Vagina (tissue), 2 donors: ENCODE measurements around the gene GSTO2. TPM values are rescaled to one million over a fixed set of nuclear protein-coding genes. Genes with fewer than 3 reads are reported as not detected.

ENCODE experiments used
- DNase-seq, 2 donors: peaks; one replicate each; pipeline ENCODE4 v3.0.0-alpha.2; 2017; ENCODE audit errors: extremely low spot score in 2 of 2
- H3K27ac ChIP-seq: fragments of 200-600 bp; sonication (generic); one replicate; pipeline ENCODE4 v1.5.1; 2019
- H3K27me3 ChIP-seq: fragments of 200-600 bp; sonication (generic); one replicate; pipeline ENCODE4 v1.5.1; 2019
- H3K36me3 ChIP-seq, 2 donors: fragments of 200-600 bp; sonication (generic); one replicate each; pipeline ENCODE4 v1.5.1; 2017 to 2019
- H3K4me1 ChIP-seq: fragments of 200-600 bp; sonication (generic); one replicate; pipeline ENCODE4 v1.5.1; 2019
- H3K4me3 ChIP-seq, 2 donors: fragments of 200-600 bp; sonication (generic); 1 replicate in 1 of 2; 2 replicates in 1 of 2; pipeline ENCODE4 v1.5.1; 2016 to 2019
- H3K9me3 ChIP-seq: fragments of 200-600 bp; sonication (generic); one replicate; pipeline ENCODE4 v1.5.1; 2019
- POLR2A ChIP-seq, 2 donors: fragments of 450-650 bp; IDR thresholded peaks; one replicate each; pipeline ENCODE4 v1.6.1; 2017; ENCODE audit warnings: antibody characterized with exemption in 2 of 2, mild to moderate bottlenecking in 2 of 2, moderate library complexity in 2 of 2
- POLR2AphosphoS5 ChIP-seq, 2 donors: sonication (generic); formaldehyde crosslinking; IDR thresholded peaks; one replicate each; pipeline ENCODE4 v1.9.0; 2017; ENCODE audit warnings: antibody characterized with exemption in 2 of 2, mild to moderate bottlenecking in 2 of 2, low read depth in 1 of 2; ENCODE audit not compliant: insufficient read depth in 1 of 2
- intact Hi-C: fragments of 100-400 bp; cut with DNase I; formaldehyde crosslinking; loops from one replicate; pipeline ENCODE4 v1.15.1; 2023
- total RNA-seq: library from RNA; depleted of rRNA; stranded (reverse); fragments of >200 nt; gene quantifications from one replicate; pipeline ENCODE4 v1.2.3, GENCODE V29; 2016
- TF ChIP-seq, protein P1 (sequence below), 3 experiments: fragments of 450-650 bp in 2 of 3; fragments of 200-600 bp in 1 of 3; sonication (generic) in 1 of 3; IDR thresholded peaks; one replicate each; pipeline ENCODE4 v1.5.1; 2017 to 2019; ENCODE audit warnings: antibody characterized with exemption in 3 of 3, mild to moderate bottlenecking in 2 of 3, moderate library complexity in 2 of 3

GSTO2 gene
- total RNA-seq, 1 donor from 2014 or later, result 13.8 TPM

DNA sequence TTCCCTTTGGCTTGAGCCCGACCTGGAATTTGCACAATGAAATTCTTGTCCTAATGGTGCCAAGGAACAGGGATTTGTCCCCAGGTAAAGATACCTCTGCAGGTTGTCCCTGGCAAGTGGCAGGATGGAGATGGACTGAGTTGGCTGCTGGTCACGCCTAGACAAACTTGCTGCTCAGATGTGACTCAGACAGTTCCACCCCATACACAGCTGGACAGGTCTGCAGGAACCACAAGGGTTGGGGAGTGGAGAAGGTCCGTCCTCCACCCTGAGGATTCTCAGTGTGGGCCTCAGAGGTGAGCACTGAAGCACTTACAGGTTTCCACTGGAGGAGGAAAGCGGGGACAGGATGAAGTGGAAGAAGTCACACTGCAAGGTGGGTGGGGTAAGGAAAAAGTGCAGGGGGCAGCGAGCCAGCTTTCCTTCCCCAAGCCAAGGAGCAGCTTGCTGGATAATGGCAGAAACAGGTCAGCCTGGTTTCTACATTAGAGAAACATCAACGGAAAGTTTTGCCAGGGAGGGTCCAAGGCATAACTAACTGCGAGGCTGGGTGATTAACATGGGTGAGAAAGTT lies 48.8 kb downstream of the GSTO2 start:
- Histone ChIP-seq H3K4me3 (no peak overlapping the region), H3K27ac (peak overlapping the region; percentile 96), H3K36me3 (peaks cover 0 to 25% of the 10 kb centered on the region in 2 donors), H3K27me3 (no peaks in the 10 kb centered on the region), H3K4me1 (peaks cover 70% of the 10 kb centered on the region), H3K9me3 (no peaks in the 10 kb centered on the region)
- TF ChIP-seq, protein P1, sequence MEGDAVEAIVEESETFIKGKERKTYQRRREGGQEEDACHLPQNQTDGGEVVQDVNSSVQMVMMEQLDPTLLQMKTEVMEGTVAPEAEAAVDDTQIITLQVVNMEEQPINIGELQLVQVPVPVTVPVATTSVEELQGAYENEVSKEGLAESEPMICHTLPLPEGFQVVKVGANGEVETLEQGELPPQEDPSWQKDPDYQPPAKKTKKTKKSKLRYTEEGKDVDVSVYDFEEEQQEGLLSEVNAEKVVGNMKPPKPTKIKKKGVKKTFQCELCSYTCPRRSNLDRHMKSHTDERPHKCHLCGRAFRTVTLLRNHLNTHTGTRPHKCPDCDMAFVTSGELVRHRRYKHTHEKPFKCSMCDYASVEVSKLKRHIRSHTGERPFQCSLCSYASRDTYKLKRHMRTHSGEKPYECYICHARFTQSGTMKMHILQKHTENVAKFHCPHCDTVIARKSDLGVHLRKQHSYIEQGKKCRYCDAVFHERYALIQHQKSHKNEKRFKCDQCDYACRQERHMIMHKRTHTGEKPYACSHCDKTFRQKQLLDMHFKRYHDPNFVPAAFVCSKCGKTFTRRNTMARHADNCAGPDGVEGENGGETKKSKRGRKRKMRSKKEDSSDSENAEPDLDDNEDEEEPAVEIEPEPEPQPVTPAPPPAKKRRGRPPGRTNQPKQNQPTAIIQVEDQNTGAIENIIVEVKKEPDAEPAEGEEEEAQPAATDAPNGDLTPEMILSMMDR (IDR thresholded peaks at IDR 0.05), result no peak
- no peak for TF ChIP-seq POLR2A (IDR thresholded peaks at IDR 0.05)
- no peak for TF ChIP-seq POLR2AphosphoS5 (IDR thresholded peaks at IDR 0.05; ENCODE audit: insufficient read depth in 1 of 2, low read depth in 1 of 2)
- intact Hi-C loops, result no loop called here
- no peak for DNase-seq

GRCh38 chr10:104318326-104318725 lies 49.3 kb downstream of the GSTO2 start:
- H3K27ac ChIP-seq, result peak overlapping the region; percentile 96
- no peak for DNase-seq
- H3K36me3 ChIP-seq, result peaks cover 0 to 20% of the 10 kb centered on the region in 2 donors
- peaks cover 75% of the 10 kb centered on the region for H3K4me1 ChIP-seq
- no peaks in the 10 kb centered on the region for H3K9me3 ChIP-seq
- H3K4me3 ChIP-seq, result no peak overlapping the region
- no peaks in the 10 kb centered on the region for H3K27me3 ChIP-seq
- intact Hi-C loops, result no loop called here
- TF ChIP-seq POLR2A (IDR thresholded peaks at IDR 0.05) (no peak), POLR2AphosphoS5 (IDR thresholded peaks at IDR 0.05; ENCODE audit: insufficient read depth in 1 of 2, low read depth in 1 of 2) (no peak)
- TF ChIP-seq, protein P1 (IDR thresholded peaks at IDR 0.05), result no peak

DNA sequence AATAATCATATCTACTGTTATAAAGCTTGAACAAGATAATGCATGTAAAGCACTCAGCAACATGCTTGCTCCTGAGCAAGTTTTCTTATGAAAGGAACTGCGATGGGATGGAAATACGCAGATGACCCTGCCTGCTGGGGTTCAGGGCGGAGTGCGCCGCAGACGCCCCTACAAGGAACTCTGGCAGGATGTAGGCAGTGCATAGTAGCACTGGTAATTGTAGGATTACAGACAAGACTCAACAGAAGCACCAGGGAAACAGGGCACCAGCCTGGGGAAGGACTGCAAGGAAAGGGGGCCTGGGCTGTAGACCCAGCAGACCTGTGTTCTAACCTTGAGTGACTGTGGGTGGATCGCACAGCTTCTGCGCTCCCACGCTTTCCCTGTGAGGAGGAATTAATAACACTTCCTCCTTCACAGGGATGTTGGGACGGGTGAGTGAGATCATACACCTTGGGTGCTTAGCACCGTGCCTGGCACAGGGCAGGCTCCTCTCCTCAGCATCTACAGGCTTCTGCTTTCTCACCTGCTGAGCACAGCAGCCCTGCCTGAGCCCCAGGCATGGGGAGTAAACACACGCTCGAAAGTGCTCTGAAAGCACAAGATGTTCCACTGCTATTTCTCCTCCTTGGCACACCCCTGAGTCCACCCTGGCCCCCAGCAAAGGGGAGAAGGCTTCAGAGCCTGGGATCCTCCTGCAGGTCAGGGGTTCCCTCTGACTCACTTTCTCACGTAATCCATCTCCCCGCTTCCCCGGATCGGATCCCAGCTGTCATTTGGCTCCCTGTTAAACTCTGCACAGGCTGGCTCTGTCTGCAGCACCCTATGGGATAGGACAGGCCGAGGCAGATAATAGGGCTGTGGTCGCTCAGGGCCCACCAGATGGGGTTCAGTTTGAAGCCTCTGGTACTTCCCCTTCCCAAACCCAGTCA lies 50.1 kb downstream of the GSTO2 start:
- H3K4me3 ChIP-seq, result no peak overlapping the region
- H3K4me1 ChIP-seq, result peaks cover 82% of the 10 kb centered on the region
- no peak for DNase-seq
- no peaks in the 10 kb centered on the region for H3K9me3 ChIP-seq
- no peak for TF ChIP-seq POLR2A (IDR thresholded peaks at IDR 0.05)
- TF ChIP-seq POLR2AphosphoS5 (IDR thresholded peaks at IDR 0.05; ENCODE audit: insufficient read depth in 1 of 2, low read depth in 1 of 2), result peak; percentile 85
- H3K27ac ChIP-seq, result peak overlapping the region; percentile 96
- peaks cover 0 to 12% of the 10 kb centered on the region in 2 donors for H3K36me3 ChIP-seq
- intact Hi-C loops, result no loop called here
- no peaks in the 10 kb centered on the region for H3K27me3 ChIP-seq

DNA sequence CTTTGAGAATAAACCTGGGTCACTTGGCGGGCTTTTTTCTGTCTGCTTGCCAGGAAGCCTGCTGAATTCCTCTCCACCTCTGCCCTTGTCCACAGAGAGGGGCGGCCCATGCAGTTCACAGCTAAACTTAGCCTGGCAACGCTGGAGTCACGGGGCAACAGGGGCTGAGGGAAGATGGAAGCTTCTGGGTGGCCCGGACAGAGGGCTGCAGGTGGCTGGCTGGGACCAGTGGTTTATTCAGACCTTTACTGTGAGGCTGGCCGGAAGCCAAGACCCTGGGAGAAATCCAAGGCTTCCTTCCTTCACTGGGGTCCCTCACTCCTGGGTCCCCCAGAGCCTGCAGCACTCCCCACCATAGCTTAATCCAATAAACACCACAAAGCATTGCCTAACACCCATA lies 52.2 kb downstream of the GSTO2 start:
- Histone ChIP-seq H3K27me3 (no peaks in the 10 kb centered on the region), H3K4me3 (no peak overlapping the region), H3K36me3 (no peaks in the 10 kb centered on the region), H3K4me1 (peaks cover 100% of the 10 kb centered on the region), H3K9me3 (no peaks in the 10 kb centered on the region), H3K27ac (peak overlapping the region; percentile 96)
- intact Hi-C loops, result no loop called here
- TF ChIP-seq, protein P1 (IDR thresholded peaks at IDR 0.05), result no peak
- TF ChIP-seq POLR2A (IDR thresholded peaks at IDR 0.05), result no peak
- TF ChIP-seq POLR2AphosphoS5 (IDR thresholded peaks at IDR 0.05; ENCODE audit: insufficient read depth in 1 of 2, low read depth in 1 of 2), result no peak
- DNase-seq, result no peak

DNA sequence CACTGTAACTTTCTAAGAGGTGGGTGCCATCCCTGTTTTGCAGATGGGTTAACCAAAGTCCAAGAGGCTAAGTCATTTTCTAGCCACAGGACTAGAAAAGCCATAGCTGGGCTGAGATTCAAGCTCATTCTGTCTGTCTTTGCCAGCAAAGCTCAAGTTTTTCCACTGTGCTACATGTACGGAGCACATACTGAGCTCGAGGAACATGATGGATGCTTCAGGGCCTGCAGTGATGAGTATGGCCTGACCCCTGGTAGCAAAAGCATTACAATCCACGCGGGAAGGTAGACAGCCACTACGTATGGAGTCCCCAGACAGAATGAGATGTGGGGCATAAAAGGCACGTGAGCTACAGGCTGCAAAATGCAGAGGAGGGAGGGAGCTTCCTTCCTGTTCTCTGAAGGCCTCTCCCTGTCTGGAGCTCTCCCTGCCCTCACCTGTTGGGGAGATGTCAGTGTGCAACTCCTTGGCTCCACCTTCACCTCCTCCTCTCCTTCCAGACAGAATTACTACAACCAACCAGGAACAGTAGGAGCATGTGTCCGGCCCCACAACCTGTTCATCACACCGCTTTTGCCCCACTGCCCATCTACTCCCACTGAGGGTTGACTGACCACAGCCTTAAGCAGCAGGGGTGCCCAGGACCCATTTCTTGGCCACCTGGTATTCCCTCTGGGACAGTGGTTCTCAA lies 52.9 kb downstream of the GSTO2 start:
- Histone ChIP-seq H3K27ac (peak overlapping the region; percentile 96), H3K4me1 (peaks cover 100% of the 10 kb centered on the region), H3K9me3 (no peaks in the 10 kb centered on the region), H3K4me3 (no peak overlapping the region), H3K36me3 (no peaks in the 10 kb centered on the region), H3K27me3 (no peaks in the 10 kb centered on the region)
- intact Hi-C loops, result no loop called here
- no peak for DNase-seq
- TF ChIP-seq POLR2A (IDR thresholded peaks at IDR 0.05), result no peak
- TF ChIP-seq, protein P1 (IDR thresholded peaks at IDR 0.05), result no peak
- TF ChIP-seq POLR2AphosphoS5 (IDR thresholded peaks at IDR 0.05; ENCODE audit: insufficient read depth in 1 of 2, low read depth in 1 of 2), result no peak
